HepG2 (cell line): ENCODE results near the gene HOXC11. TPM values are rescaled to one million over a fixed set of nuclear protein-coding genes. Genes with fewer than 3 reads are reported as not detected.

ENCODE experiments used
- ATAC-seq: fragments of 200-7000 bp; cut with Tn5 transposase; 3 replicates; pipeline ENCODE4 v1.9.1; 2020; ENCODE audit warnings: mild to moderate bottlenecking, moderate library complexity
- BruUV-seq: library from RNA; stranded (reverse); fragments of 400-500 nt; replicated peaks from 2 replicates; lab custom pipeline; 2021; lab: Mats Ljungman, UMichigan
- CTCF ChIA-PET: fragments of 300-600 bp; formaldehyde crosslinking; extraction: SDS; loops from one replicate; lab custom pipeline; 2021; ENCODE audit warnings: low total read pairs, inconsistent platforms, low intra/inter-chr PET ratio; lab: Yijun Ruan, JAX
- POLR2A ChIA-PET: fragments of 350-600 bp; sonication (Branson Sonifier 250); formaldehyde crosslinking; loops from one replicate; lab custom pipeline; 2020; ENCODE audit warnings: antibody characterized with exemption, inconsistent platforms; lab: Yijun Ruan, JAX
- DNase-seq: peaks from one replicate; pipeline ENCODE4 v3.0.0-alpha.2; 2015; ENCODE audit warnings: low spot score
- FAIRE-seq: peaks from 3 replicates; lab custom pipeline; 2011; peaks lifted over from hg19 to GRCh38; lab: Jason Lieb, UNC
- H2AFZ ChIP-seq: one replicate; pipeline ENCODE4 v1.6.1; 2011; ENCODE audit warnings: low read length, inconsistent platforms
- H3K27ac ChIP-seq: fragments of 300-600 bp; 3 replicates; pipeline ENCODE4 v1.8.0; 2011; ENCODE audit warnings: mixed run types, mild to moderate bottlenecking, mixed read lengths, low read length, inconsistent platforms; ENCODE audit not compliant: insufficient read depth; ENCODE audit errors: extremely low read length
- H3K27me3 ChIP-seq, 2 experiments: fragments of 200-600 bp in 1 of 2; 2 replicates in 1 of 2; 3 replicates in 1 of 2; pipeline versions ENCODE4 v1.6.0 to v1.8.0; 2011; ENCODE audit warnings: low read length in 2 of 2, mild to moderate bottlenecking in 2 of 2, moderate library complexity in 2 of 2, inconsistent platforms in 1 of 2; ENCODE audit not compliant: insufficient read depth in 2 of 2, control insufficient read depth in 1 of 2
- H3K36me3 ChIP-seq, 2 experiments: fragments of 200-600 bp in 1 of 2; replicated peaks in 1 of 2; 2 replicates in 1 of 2; 3 replicates in 1 of 2; pipeline versions ENCODE4 v1.5.1 to v1.8.0; 2011; ENCODE audit warnings: low read length in 2 of 2, inconsistent platforms in 1 of 2; ENCODE audit not compliant: insufficient read depth in 2 of 2, control insufficient read depth in 1 of 2
- H3K4me1 ChIP-seq: 2 replicates; pipeline ENCODE4 v1.5.1; 2012; ENCODE audit warnings: low read length, inconsistent platforms; ENCODE audit not compliant: insufficient read depth
- H3K4me2 ChIP-seq: 2 replicates; pipeline ENCODE4 v1.6.0; 2011; ENCODE audit warnings: low read depth, low read length, inconsistent platforms
- H3K4me3 ChIP-seq, 3 experiments: fragments of 200-600 bp in 1 of 3; sonication (generic), shearing (Covaris generic) in 1 of 3; replicated peaks in 1 of 3; 2 replicates each; pipeline ENCODE4 v1.5.1; 2011 to 2016; ENCODE audit warnings: low read length in 3 of 3, inconsistent platforms in 2 of 3, low read depth in 2 of 3, mild to moderate bottlenecking in 2 of 3, control low read depth in 1 of 3, mixed read lengths in 1 of 3; ENCODE audit not compliant: insufficient read depth in 1 of 3
- H3K79me2 ChIP-seq: one replicate; pipeline ENCODE4 v1.6.1; 2011; ENCODE audit warnings: low read length, inconsistent platforms; ENCODE audit not compliant: insufficient read depth
- H3K9ac ChIP-seq: 2 replicates; pipeline ENCODE4 v1.6.0; 2011; ENCODE audit warnings: mild to moderate bottlenecking, low read depth, low read length, inconsistent platforms; ENCODE audit not compliant: insufficient read depth
- H3K9me3 ChIP-seq: 2 replicates; pipeline ENCODE4 v1.5.1; 2012; ENCODE audit warnings: mild to moderate bottlenecking, low read length
- H4K20me1 ChIP-seq: 2 replicates; pipeline ENCODE4 v1.6.0; 2011; ENCODE audit warnings: inconsistent platforms, mild to moderate bottlenecking, low read length, moderate library complexity; ENCODE audit not compliant: insufficient read depth
- ARID2 ChIP-seq: sonication (generic); formaldehyde crosslinking; IDR thresholded peaks from 2 replicates; pipeline ENCODE4 v1.8.1; 2022; ENCODE audit warnings: mild to moderate bottlenecking, missing genetic modification reagents, borderline replicate concordance
- ATF1 ChIP-seq: IDR thresholded peaks from 2 replicates; pipeline ENCODE4 v1.6.1; 2016; ENCODE audit warnings: mild to moderate bottlenecking, control low read depth
- ATF2 ChIP-seq: sonication (generic); formaldehyde crosslinking; IDR thresholded peaks from 2 replicates; pipeline ENCODE4 v1.4.0; 2020; ENCODE audit warnings: missing genetic modification reagents
- BRCA1 ChIP-seq: sonication (generic); formaldehyde crosslinking; IDR thresholded peaks from 2 replicates; pipeline ENCODE4 v1.4.0; 2020; ENCODE audit warnings: missing genetic modification reagents
- CREB1 ChIP-seq, 2 experiments: fragments of 450-650 bp in 1 of 2; IDR thresholded peaks; 2 replicates each; pipeline ENCODE4 v1.6.1; 2016 to 2017; ENCODE audit warnings: control low read depth in 1 of 2, mild to moderate bottlenecking in 1 of 2, missing compliant biosample characterization in 1 of 2, missing genetic modification characterization in 1 of 2
- GATAD1 ChIP-seq: IDR thresholded peaks from 2 replicates; pipeline ENCODE4 v1.6.1; 2016; ENCODE audit warnings: missing genetic modification reagents, missing compliant biosample characterization
- KDM2A ChIP-seq: sonication (generic); formaldehyde crosslinking; IDR thresholded peaks from 2 replicates; pipeline ENCODE4 v1.4.0; 2020; ENCODE audit warnings: low read depth, missing genetic modification reagents, borderline replicate concordance
- NR2C2 ChIP-seq: sonication (generic); formaldehyde crosslinking; IDR thresholded peaks from 2 replicates; pipeline ENCODE4 v1.4.0; 2020; ENCODE audit warnings: missing genetic modification reagents, mild to moderate bottlenecking, moderate library complexity, borderline replicate concordance
- NR2F1 ChIP-seq, 2 experiments: fragments of 450-650 bp in 1 of 2; formaldehyde crosslinking in 1 of 2; IDR thresholded peaks; 2 replicates each; pipeline versions ENCODE4 v1.5.0 to v1.6.1; 2016 to 2020; ENCODE audit warnings: mild to moderate bottlenecking in 1 of 2, missing compliant biosample characterization in 1 of 2, missing genetic modification reagents in 1 of 2, moderate library complexity in 1 of 2
- PBX2 ChIP-seq: IDR thresholded peaks from 2 replicates; pipeline ENCODE4 v1.6.1; 2016; ENCODE audit warnings: control low read depth
- RAD21 ChIP-seq: fragments of 450-650 bp; formaldehyde crosslinking; IDR thresholded peaks from 2 replicates; pipeline ENCODE4 v1.5.0; 2020; ENCODE audit warnings: mild to moderate bottlenecking
- RARA ChIP-seq: IDR thresholded peaks from 2 replicates; pipeline ENCODE4 v1.6.1; 2016; ENCODE audit warnings: missing genetic modification reagents, missing compliant biosample characterization
- RXRB ChIP-seq: IDR thresholded peaks from 2 replicates; pipeline ENCODE4 v1.6.1; 2016; ENCODE audit warnings: borderline replicate concordance, missing genetic modification reagents, missing compliant biosample characterization
- SRSF9 ChIP-seq: fragments of 200-400 bp; formaldehyde crosslinking; IDR thresholded peaks from 2 replicates; pipeline ENCODE4 v1.6.1; 2018; ENCODE audit warnings: borderline replicate concordance, mild to moderate bottlenecking, low read depth, low read length; ENCODE audit not compliant: insufficient read depth, poor library complexity, severe bottlenecking
- STAG1 ChIP-seq: sonication (generic); formaldehyde crosslinking; IDR thresholded peaks from 2 replicates; pipeline ENCODE4 v1.4.0; 2020; ENCODE audit warnings: missing genetic modification reagents
- ZBTB21 ChIP-seq: sonication (generic); formaldehyde crosslinking; IDR thresholded peaks from 2 replicates; pipeline ENCODE4 v1.4.0; 2020; ENCODE audit warnings: missing genetic modification reagents
- ZBTB33 ChIP-seq: sonication (generic); formaldehyde crosslinking; IDR thresholded peaks from 2 replicates; pipeline ENCODE4 v1.4.0; 2020; ENCODE audit warnings: missing genetic modification reagents
- ZNF282 ChIP-seq: fragments of 450-650 bp; IDR thresholded peaks from 2 replicates; pipeline ENCODE4 v1.6.1; 2018; ENCODE audit not compliant: partially characterized antibody
- ZNF780A ChIP-seq: sonication (generic); formaldehyde crosslinking; IDR thresholded peaks from 2 replicates; pipeline ENCODE4 v1.8.0; 2022; ENCODE audit warnings: mild to moderate bottlenecking, missing genetic modification reagents, moderate library complexity
- ZSCAN12 ChIP-seq: sonication (generic); formaldehyde crosslinking; IDR thresholded peaks from 2 replicates; pipeline ENCODE4 v1.9.0; 2021; ENCODE audit warnings: mild to moderate bottlenecking, missing genetic modification reagents
- WGBS: methylation state at CpG from one replicate; pipeline ENCODE4 v1.1.6; 2017; ENCODE audit warnings: low lambda C conversion rate; 5-methylcytosine and 5-hydroxymethylcytosine counted together
- in situ Hi-C: cut with HindIII; loops from 2 replicates; pipeline ENCODE4 v1.10.0; 2017; ENCODE audit warnings: low pct_unique_long_range_greater_than_20kb; ENCODE audit not compliant: extremely low pct_ligation_motif_present
- intact Hi-C: fragments of 100-400 bp; cut with micrococcal nuclease; formaldehyde crosslinking; loops from one replicate; pipeline ENCODE4 v1.10.0; 2022; ENCODE audit not compliant: unreplicated experiment
- polyA plus RNA-seq, 8 experiments: library from polyadenylated mRNA; depleted of rRNA in 3 of 8; stranded (reverse) in 7 of 8; unstranded in 1 of 8; fragments of >200 nt; fragmentation: Illumina TruSeq in 4 of 8; extraction: Trizol in 4 of 8; gene quantifications; 2 replicates each; pipeline versions ENCODE4 v1.2.1 to v1.2.3, GENCODE V29; 2011 to 2016; ENCODE audit warnings: low read depth in 4 of 8, missing spikeins in 1 of 8, mixed read lengths in 1 of 8; ENCODE audit not compliant: insufficient read depth in 1 of 8
- total RNA-seq, 5 experiments: library from RNA; depleted of rRNA; stranded (reverse); fragments of >200 nt; fragmentation: Illumina TruSeq; extraction: Trizol; gene quantifications; 2 replicates each; pipeline ENCODE4 v1.2.3, GENCODE V29; 2016; ENCODE audit warnings: low read depth in 1 of 5

The HOXC11 gene
- total and polyA plus RNA-seq, 2 of the 13 experiments (the other 11 are each of a cell fraction or from before 2014, with no cell fraction given): not detected

GRCh38 chr12:53984901-53985691, 12.2 kb downstream of the HOXC11 start, which contains the start of gene HOXC10:
HOXC10 (plus strand) TSS chr12:53985146; CDS start chr12:53985260, 114 bp downstream.
- FAIRE-seq (no peak), ATAC-seq (peak; percentile 48), DNase-seq (peak; percentile 53)
- CTCF ChIA-PET: interaction anchor here (0.9 to 2.3 kb wide), 3 partner anchors 216 to 232 kb away, joined by 3 to 12 read pairs (median 8); no protein-coding TSS in a partner anchor
- H3K27me3 ChIP-seq: peaks cover 6 to 42% of the 10 kb centered on the region in 2 experiments; a peak in 4 of 5 replicates
- H3K4me2 ChIP-seq: no peak within 1 kb of the TSS
- H2AFZ ChIP-seq: no peak within 1 kb of the TSS
- WGBS: 61% methylated on average over 45 of the region's 55 CpGs
- in situ Hi-C loops: no loop called here
- no peak within 1 kb of the TSS for H3K9ac ChIP-seq
- H3K79me2 ChIP-seq: no peaks in the 10 kb centered on the region
- no peak within 1 kb of the TSS for H3K27ac ChIP-seq
- intact Hi-C loops: no loop called here
- H4K20me1 ChIP-seq: no peaks in the 10 kb centered on the region
- H3K4me1 ChIP-seq: peaks cover 35% of the 10 kb centered on the region
- H3K9me3 ChIP-seq: no peaks in the 10 kb centered on the region
- BruUV-seq: no TSS peak
- no peak within 1 kb of the TSS for H3K4me3 ChIP-seq
- POLR2A ChIA-PET: no interaction called here
- H3K36me3 ChIP-seq: no peaks in the 10 kb centered on the region
- TF ChIP-seq ZNF780A (CRISPR knock-in tag) (no peak), GATAD1 (CRISPR knock-in tag) (0 out of 2 replicates have a peak, but pooled peaks have one; percentile 24), PBX2 (CRISPR knock-in tag) (no peak), ATF2 (CRISPR knock-in tag) (peak; percentile 60), STAG1 (peak; percentile 74), ZSCAN12 (CRISPR knock-in tag) (no peak), ZBTB33 (CRISPR knock-in tag) (peak; percentile 86; the same call in 1 of the 2 replicates), CREB1 (IDR thresholded peaks at IDR 0.05) (peak; percentile 97), CREB1 (CRISPR knock-in tag; IDR thresholded peaks at IDR 0.05) (peak; percentile 38; the same call in 1 of the 2 replicates), ZBTB21 (CRISPR knock-in tag) (peak; percentile 66; the same call in 1 of the 2 replicates), BRCA1 (CRISPR knock-in tag) (no peak), RARA (peak; percentile 38; the same call in 1 of the 2 replicates), RXRB (CRISPR knock-in tag) (0 out of 2 replicates have a peak, but pooled peaks have one; percentile 19), SRSF9 (no peak), ARID2 (CRISPR knock-in tag) (no peak), RAD21 (peak; percentile 76), NR2F1 (CRISPR knock-in tag; IDR thresholded peaks at IDR 0.05) (peak in 1 of 2 experiments; percentile 57; a peak in 1 of 4 replicates), KDM2A (CRISPR knock-in tag) (peak; percentile 40; the same call in 1 of the 2 replicates), ZNF282 (no peak), ATF1 (CRISPR knock-in tag) (peak; percentile 56), NR2C2 (peak; percentile 74; the same call in 1 of the 2 replicates)
